ENCODE measurements around the gene TRIM31. TPM values are rescaled to one million over a fixed set of nuclear protein-coding genes. Genes with fewer than 3 reads are reported as not detected.
"Not testable (repeated sequence)": the region's sequence is repeated elsewhere in the genome, so short reads cannot be mapped to it uniquely, and the experiment has no call there.

The TRIM31 gene
- polyA plus RNA-seq, 3 donors from 2014 or later = not detected

DNA sequence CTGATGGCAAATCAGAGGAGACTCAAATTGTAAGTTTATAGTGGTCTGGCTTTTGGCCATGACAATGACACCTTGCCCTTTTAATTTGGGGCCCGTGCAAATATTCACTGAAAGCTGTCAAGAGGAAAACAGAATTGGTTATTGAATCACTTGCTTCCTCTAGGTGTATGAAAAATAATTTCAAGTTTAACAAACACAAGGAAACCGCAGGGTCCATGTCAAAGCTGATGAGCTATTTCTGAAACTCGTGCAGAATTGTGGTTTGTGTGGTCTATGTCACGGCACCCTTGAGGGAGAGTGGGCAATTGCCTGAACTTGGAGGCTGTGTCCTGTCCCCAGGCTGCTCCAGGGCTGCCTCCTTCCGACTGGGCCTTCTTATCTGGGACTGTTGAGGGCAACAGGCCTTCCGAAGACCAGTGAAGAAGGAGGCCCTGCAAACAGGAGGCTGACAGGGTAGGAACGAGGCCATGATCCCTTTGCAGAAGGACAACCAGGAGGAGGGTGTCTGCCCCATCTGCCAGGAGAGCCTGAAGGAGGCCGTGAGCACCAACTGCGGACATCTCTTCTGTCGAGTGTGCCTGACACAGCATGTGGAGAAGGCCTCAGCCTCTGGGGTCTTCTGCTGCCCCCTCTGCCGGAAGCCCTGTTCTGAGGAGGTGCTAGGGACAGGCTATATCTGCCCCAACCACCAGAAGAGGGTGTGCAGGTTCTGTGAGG is 23.8 kb upstream of the TRIM31 start:
- no peaks in the 10 kb centered on the region for H3K36me3 Mint-ChIP-seq
- peaks cover 0 to 2% (median 0%) of the 10 kb centered on the region in 6 donors for H3K9me3 Mint-ChIP-seq
- peaks cover 2 to 16% (median 5%) of the 10 kb centered on the region in 3 donors for H3K27me3 Mint-ChIP-seq (ENCODE audit: low read depth in 3 of 3)
- no peak overlapping the region for H3K4me3 Mint-ChIP-seq
- no peak overlapping the region for H3K27ac Mint-ChIP-seq
- peaks cover 0 to 2% of the 10 kb centered on the region in 2 donors for H3K4me1 Mint-ChIP-seq
- no peak for DNase-seq

DNA sequence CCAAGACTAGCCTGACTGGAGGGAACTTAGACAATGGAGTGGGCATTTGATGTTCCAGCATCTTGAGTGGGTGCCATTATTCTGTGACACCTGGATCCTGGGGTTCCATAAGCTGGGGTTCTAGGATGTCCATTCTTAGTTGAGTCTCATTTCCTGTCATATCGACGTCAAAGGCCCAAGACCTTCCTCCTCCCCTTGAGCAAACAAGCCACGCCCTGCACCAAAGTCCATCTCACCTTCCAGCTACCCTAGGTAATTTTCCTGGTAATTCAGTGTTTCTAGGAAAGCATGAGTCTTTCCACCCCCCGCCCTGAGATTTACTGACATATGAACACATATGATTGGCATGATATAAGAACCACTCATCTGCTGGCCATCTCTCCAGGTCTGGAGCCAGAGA is 22.9 kb upstream of the TRIM31 start, which contains the start of gene TRIM40:
Gene TRIM40, plus strand, starts transcription at position 384 of the 400 bp plus-strand sequence. CDS start 897 bp downstream, outside the sequence.
- H3K4me1 Mint-ChIP-seq = peaks cover 4% of the 10 kb centered on the region in 2 donors
- H3K36me3 Mint-ChIP-seq = peaks cover 0 to 4% (median 0%) of the 10 kb centered on the region in 3 donors

DNA sequence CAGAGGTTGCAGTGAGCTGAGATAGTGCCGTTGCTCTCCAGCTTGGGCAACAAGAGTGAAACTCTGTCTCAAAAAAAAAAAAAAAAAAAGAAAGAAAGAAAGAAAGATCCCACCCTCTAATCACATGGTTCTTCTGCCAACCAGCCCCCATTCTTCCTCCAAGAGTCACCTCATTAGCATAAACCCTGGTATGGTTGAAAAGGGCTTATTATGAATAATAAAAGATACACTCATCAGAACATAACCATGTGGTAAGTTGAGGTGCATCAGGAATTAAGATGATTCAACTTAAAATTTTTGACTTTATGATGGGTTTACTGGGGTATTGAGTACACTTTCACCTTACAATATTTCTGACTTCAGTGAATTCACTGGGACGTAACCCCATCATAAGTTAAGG is 22.3 kb upstream of the TRIM31 start:
- H3K27me3 Mint-ChIP-seq (ENCODE audit: low read depth in 3 of 3) = peaks cover 7 to 21% (median 9%) of the 10 kb centered on the region in 3 donors
- H3K4me3 Mint-ChIP-seq = no peak overlapping the region
- no peak overlapping the region for H3K27ac Mint-ChIP-seq
- H3K36me3 Mint-ChIP-seq = peaks cover 0 to 4% (median 0%) of the 10 kb centered on the region in 3 donors
- H3K4me1 Mint-ChIP-seq = peaks cover 4 to 6% of the 10 kb centered on the region in 2 donors
- H3K9me3 Mint-ChIP-seq = peaks cover 0 to under 1% (median 0%) of the 10 kb centered on the region in 6 donors
- no peak for DNase-seq

More for the DNA sequence above, 22.9 kb upstream of the TRIM31 start, which contains the start of gene TRIM40:
- DNase-seq = no peak
- Mint-ChIP-seq H3K27me3 (ENCODE audit: low read depth in 3 of 3) (peaks cover 3 to 21% (median 9%) of the 10 kb centered on the region in 3 donors), H3K27ac (no peak within 1 kb of the TSS), H3K9me3 (peaks cover 0 to 2% (median 0%) of the 10 kb centered on the region in 6 donors), H3K4me3 (no peak within 1 kb of the TSS)

DNA sequence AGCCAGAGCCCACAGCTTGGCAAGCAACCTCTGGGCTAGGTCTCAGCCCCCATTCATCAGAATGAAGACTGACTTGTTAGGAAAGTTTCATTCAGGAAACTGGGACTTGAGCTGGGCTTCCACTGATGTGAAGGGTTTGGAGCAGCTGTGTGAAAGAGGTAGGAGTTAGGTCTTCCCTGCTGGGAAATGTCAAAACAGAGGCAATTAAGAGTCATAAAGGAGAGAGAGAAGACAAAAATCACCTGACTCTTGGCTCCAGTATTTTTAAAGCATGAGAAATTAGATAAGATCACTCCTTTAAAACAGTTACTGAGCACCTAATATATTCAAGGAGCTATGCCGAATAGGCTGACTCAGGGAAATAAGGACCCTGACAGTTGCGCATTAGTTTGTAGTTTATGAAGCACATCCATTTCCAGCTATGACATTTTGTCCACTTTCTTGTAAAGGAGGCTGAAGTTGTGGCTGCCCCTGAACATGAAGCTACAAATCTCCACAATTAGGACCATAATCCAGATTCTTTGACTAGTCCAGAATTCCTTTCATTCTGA is 19.1 kb upstream of the TRIM31 start:
- peaks cover 4 to 6% of the 10 kb centered on the region in 2 donors for H3K4me1 Mint-ChIP-seq
- no peak overlapping the region for H3K4me3 Mint-ChIP-seq
- peaks cover 0 to 4% (median 0%) of the 10 kb centered on the region in 3 donors for H3K36me3 Mint-ChIP-seq
- H3K27ac Mint-ChIP-seq = no peak overlapping the region
- no peak for DNase-seq
- no peaks in the 10 kb centered on the region for H3K9me3 Mint-ChIP-seq
- H3K27me3 Mint-ChIP-seq (ENCODE audit: low read depth in 3 of 3) = peaks cover 8 to 26% (median 18%) of the 10 kb centered on the region in 3 donors

DNA sequence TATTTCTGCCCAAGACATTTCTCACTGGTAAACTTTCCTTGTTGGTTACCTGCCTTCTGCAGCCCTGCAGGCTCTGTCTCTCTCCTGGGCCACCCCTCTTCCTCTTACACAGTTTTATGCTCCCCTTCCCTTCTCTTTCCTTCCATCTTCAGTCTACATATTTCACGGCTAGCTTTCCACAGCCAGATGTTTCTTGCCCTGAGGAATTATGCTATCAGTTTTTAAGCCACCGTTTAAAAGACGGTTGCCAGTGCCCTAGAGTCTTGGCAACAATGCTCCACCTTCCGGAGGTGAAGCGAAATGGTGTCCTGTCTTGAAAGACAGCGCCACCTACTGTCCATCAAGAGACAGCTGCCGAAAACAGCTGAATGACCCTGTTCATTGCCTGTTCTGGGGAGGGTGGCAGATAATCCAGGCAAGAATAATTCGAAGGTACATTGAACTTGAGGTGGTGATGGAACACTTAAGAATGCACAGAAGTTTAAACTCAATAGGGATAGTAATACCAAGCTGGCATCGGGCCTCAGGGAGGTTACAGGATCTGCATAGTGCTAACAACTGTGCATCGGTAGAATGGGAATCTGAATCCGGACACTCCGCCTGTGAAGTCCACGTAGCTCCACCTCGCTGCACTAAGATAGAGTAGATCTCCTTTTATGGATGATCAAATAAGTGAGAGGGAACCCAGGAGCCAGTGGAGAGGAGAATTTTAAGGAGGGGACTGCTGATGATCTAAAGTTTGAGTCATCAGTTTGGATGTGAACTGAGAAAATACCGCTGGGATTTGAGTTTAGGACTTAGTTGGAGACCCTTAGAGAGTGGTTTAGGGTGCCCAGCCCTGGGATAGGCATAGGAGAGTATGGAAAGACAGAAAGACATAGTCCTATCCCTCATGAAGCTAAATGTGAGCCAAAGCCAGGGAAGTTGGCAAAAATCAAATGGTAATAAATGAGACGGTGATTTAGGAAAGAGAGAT is 18.3 kb upstream of the TRIM31 start:
- Mint-ChIP-seq H3K27me3 (ENCODE audit: low read depth in 3 of 3) (peaks cover 8 to 29% (median 22%) of the 10 kb centered on the region in 3 donors), H3K36me3 (peaks cover 0 to 4% (median 0%) of the 10 kb centered on the region in 3 donors), H3K27ac (no peak overlapping the region), H3K4me3 (peak overlapping the region in 1 of 5 donors; percentile 12), H3K9me3 (no peaks in the 10 kb centered on the region), H3K4me1 (peaks cover 2 to 6% of the 10 kb centered on the region in 2 donors)
- DNase-seq = peak; percentile 71 to 78 (median 76)

DNA sequence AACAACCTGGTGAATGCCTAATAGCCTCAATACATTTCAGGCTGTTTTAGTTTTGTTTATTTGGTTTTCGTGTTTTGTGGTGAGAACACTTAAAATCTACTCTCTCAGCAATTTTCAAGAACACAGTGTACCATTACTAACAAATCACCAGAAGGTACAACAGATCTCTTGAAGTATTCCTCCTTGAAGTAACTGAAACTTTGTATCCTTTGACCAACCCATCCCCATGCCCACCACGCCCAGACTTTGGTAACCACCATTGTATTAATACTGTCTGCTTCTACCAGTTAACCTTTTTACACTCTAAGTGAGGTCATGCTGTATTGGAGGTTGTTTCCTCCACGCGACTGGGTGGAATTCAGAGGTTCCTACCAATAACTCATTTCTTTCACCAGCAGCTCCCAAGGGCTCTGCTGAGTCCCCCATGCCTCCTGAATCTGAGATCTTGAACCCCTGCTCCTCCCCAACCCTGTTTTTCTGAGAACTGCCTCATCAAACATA is 17.3 kb upstream of the TRIM31 start:
- no peak for DNase-seq
- Mint-ChIP-seq H3K4me1 (peaks cover 2 to 6% of the 10 kb centered on the region in 2 donors), H3K27me3 (ENCODE audit: low read depth in 3 of 3) (peaks cover 8 to 29% (median 22%) of the 10 kb centered on the region in 3 donors), H3K27ac (no peak overlapping the region), H3K9me3 (no peaks in the 10 kb centered on the region), H3K36me3 (peaks cover 0 to 4% (median 0%) of the 10 kb centered on the region in 3 donors), H3K4me3 (no peak overlapping the region)

DNA sequence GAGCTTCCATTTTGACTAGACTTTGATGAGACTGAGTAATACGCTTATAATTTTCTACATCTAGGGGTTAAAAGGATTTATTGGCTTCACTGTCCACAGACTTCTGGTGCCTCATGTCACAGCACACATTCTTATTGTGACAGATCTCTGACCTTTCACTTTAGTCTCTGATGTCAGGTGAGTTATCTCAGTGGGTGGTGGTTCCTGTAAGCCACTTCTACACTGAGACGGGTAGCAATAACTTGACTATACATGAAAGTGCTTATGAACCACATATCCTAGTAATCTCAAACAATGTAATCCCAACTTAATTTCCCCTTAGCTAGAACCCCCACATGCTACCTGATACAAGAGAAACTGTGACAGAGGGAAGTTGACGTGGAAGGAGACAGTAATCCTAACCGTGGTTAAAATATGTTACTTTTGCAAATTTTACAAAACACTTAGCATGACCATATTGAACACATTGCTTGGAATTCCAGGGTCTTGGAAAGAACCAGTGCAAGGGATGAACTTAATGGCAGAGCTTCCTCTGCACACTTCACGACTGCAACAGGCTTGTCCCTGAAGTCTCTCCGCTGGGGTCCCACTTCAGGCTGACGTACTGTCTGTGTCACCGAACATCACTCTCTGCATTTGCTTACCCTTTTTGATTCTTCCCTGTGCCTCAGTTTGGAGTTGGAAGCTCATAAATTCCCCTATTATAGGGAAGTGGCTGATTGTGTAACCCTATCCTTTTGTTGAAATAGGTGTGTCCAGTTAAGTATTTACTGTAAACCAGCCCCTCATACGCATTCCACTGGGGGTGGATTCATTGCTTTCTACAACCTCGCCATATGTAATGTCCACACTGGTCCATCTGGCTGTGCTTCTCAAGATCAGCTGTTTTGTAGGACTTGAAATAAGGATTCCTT is 16.6 kb upstream of the TRIM31 start:
- H3K4me3 Mint-ChIP-seq = no peak overlapping the region
- H3K4me1 Mint-ChIP-seq = peaks cover 2 to 6% of the 10 kb centered on the region in 2 donors
- H3K27ac Mint-ChIP-seq = no peak overlapping the region
- DNase-seq = no peak
- no peaks in the 10 kb centered on the region for H3K9me3 Mint-ChIP-seq
- peaks cover 8 to 29% (median 22%) of the 10 kb centered on the region in 3 donors for H3K27me3 Mint-ChIP-seq (ENCODE audit: low read depth in 3 of 3)
- peaks cover 0 to 4% (median 0%) of the 10 kb centered on the region in 3 donors for H3K36me3 Mint-ChIP-seq

DNA sequence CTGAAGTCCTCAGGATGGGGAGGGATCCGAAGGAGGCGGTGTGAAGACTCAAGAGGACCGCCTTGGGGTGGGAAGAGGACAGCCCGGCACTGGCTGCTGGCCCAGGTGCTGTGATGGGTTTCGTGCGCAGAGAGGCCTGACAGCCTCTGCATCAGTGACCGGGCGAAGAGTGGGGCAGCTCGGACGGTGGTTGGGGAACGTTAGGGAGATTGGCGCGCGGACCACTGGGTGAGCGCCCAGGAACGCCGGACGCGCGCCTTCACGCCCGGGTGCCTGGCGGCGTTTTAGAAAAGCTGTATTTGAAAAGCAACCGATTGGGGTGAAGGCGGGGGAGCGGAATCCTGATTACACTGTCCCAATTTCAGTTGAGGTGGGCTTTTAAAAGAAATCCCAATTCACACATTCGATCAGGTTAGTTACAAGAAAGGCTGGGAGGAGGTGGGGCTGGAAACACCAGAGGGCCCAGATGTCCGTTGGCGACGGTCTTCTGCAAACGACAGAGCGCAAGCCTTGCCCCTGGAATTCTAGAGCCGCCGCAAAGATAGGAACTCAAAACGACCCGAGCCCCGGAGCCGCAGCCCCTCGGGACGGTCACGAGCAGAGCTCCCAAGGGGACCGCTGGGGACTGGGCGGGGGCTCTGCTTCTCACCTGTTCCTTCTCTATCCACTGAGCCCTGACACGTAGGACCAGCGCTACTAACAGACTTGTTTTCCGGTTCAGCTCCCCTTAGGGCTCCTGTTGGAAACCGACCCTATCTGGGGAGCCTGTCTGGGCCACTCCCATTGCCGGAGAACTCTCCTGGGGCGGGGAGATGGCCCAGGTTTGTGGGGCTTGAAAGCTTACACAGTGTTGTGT is 14.6 kb upstream of the TRIM31 start:
- peaks cover 10 to 31% (median 22%) of the 10 kb centered on the region in 3 donors for H3K27me3 Mint-ChIP-seq (ENCODE audit: low read depth in 3 of 3)
- H3K36me3 Mint-ChIP-seq = peaks cover 0 to 4% (median 0%) of the 10 kb centered on the region in 3 donors
- no peak overlapping the region for H3K4me3 Mint-ChIP-seq
- DNase-seq = no peak
- no peaks in the 10 kb centered on the region for H3K9me3 Mint-ChIP-seq
- H3K4me1 Mint-ChIP-seq = peaks cover 2 to 6% of the 10 kb centered on the region in 2 donors
- H3K27ac Mint-ChIP-seq = no peak overlapping the region

DNA sequence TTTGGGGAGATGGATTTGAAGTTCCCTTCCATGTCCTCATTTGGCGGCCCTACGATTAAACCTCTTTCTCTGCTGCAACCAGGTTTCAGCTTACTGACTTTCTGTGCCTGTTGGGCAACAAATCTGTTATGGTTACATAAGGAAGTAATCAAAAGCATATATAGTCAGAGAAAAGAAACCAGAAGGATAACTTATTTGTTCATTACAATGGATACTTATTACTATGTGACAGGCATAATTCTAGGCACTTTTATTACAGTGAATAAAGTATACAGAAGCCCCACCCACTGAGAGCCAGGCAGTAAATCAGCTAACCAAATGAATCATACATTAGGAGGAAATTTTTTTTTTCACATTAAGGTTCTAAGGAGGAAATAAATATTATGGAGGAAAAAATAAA is 9.6 kb upstream of the TRIM31 start:
- H3K4me1 Mint-ChIP-seq = no peaks in the 10 kb centered on the region
- no peaks in the 10 kb centered on the region for H3K9me3 Mint-ChIP-seq
- peaks cover 6 to 17% (median 14%) of the 10 kb centered on the region in 3 donors for H3K27me3 Mint-ChIP-seq (ENCODE audit: low read depth in 3 of 3)
- no peaks in the 10 kb centered on the region for H3K36me3 Mint-ChIP-seq
- H3K27ac Mint-ChIP-seq = no peak overlapping the region
- no peak overlapping the region for H3K4me3 Mint-ChIP-seq
- no peak for DNase-seq

DNA sequence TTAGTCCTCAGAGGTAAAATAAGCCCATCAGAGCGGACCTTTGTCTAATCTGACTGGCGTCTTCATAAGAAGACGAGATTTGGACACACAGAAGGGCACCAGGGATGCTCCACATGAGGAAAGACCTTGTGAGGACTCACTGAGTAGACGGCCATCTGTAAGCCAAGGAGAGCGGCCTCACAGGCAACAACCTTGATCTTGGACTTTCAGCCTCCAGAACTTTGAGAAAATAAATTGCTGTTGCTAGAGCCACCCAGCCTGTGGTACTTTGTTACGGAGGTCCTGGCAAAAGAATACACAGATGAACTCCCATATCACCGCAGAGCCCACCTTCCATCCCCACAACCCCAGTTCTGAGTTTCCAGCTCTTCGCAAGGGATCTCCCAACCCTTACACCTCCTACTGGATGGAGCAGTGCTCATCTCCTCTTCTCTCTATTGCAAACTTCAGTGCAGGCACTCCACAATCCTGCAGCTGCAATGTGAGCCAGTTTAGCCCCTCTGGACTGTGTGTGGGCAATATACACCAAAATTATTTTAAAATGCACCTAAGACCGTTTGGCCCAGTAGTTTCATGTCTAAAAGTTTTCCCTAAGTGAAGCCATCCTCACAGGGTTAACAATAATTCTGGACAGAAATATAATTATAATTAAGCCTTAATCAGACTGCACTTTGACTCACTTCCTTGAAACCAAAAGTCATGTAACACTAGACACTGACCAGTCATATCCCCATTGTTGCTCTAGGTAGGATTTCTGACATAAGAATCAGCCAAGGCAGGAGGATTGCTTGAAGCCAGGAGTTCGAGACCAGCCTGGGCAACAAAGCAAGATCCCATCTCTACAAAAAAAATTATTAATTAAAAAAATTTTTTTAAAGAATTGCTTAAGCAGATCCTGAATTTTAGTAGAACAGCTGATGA is 8.8 kb upstream of the TRIM31 start:
- no peak overlapping the region for H3K4me3 Mint-ChIP-seq
- H3K9me3 Mint-ChIP-seq = no peaks in the 10 kb centered on the region
- DNase-seq = no peak
- no peaks in the 10 kb centered on the region for H3K4me1 Mint-ChIP-seq
- H3K27me3 Mint-ChIP-seq (ENCODE audit: low read depth in 3 of 3) = peaks cover 8 to 12% (median 10%) of the 10 kb centered on the region in 3 donors
- H3K27ac Mint-ChIP-seq = no peak overlapping the region
- H3K36me3 Mint-ChIP-seq = no peaks in the 10 kb centered on the region

DNA sequence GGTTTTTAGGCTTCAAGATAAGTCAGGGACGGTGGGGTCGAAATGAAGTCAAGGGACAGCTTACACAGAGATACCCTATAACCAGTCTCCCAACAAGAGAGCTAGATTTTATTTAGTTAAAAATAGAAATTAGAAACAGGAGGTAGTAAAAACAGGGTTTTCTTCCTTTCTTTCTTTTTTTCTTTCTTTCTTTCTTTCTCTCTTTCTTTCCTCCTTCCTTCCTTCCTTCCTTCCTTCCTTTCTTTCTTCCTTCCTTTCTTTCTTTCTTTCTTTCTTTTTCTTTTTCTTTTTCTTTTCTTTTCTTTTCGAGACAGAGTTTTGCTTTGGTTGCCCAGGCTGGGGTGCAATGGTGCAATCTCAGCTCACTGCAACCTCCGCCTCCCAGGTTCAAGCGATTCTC is 5.8 kb upstream of the TRIM31 start:
- not testable (repeated sequence) for DNase-seq, H3K27ac Mint-ChIP-seq, H3K4me3 Mint-ChIP-seq, H3K4me1 Mint-ChIP-seq, H3K36me3 Mint-ChIP-seq, H3K9me3 Mint-ChIP-seq
- peaks cover 6 to 24% (median 13%) of the 10 kb centered on the region in 3 donors for H3K27me3 Mint-ChIP-seq (ENCODE audit: low read depth in 3 of 3)

All from immature natural killer cell (primary cell).